Activated CD4-positive, alpha-beta T cell treated with anti-CD3 and anti-CD28 coated beads for 4 hours (primary cell): ENCODE data around the gene SHC2.
"Not testable (repeated sequence)": the region's sequence is repeated elsewhere in the genome, so short reads cannot be mapped to it uniquely, and the experiment has no call there.

Experiments used
- DNase-seq, 2 donors: peaks; one replicate each; pipeline ENCODE4 v3.0.0-alpha.2; 2020

SHC2 gene

GRCh38 chr19:405121-405965 is 55.5 kb downstream of the SHC2 start:
- no peak for DNase-seq

- DNase-seq, result no peak
Observed at GRCh38 chr19:403221-404027, 57.4 kb downstream of the SHC2 start.

- DNase-seq, result no peak
Observed at GRCh38 chr19:402786-403185, 58.0 kb downstream of the SHC2 start.

GRCh38 chr19:401866-402511 is 58.8 kb downstream of the SHC2 start:
- no peak for DNase-seq

- DNase-seq, result no peak
Observed at GRCh38 chr19:400976-401865, 59.6 kb downstream of the SHC2 start.

- DNase-seq, result no peak
Observed at GRCh38 chr19:399370-399769, 61.5 kb downstream of the SHC2 start.

GRCh38 chr19:398719-399118 is 62.1 kb downstream of the SHC2 start:
- DNase-seq, result no peak

GRCh38 chr19:397941-398706 is 62.7 kb downstream of the SHC2 start:
- no peak for DNase-seq

- no peak for DNase-seq
Observed at GRCh38 chr19:397321-397720, 63.5 kb downstream of the SHC2 start.

- DNase-seq, result no peak
Observed at GRCh38 chr19:395467-395866, 65.4 kb downstream of the SHC2 start.

GRCh38 chr19:394857-395256 is 66.0 kb downstream of the SHC2 start:
- not testable (repeated sequence) for DNase-seq

GRCh38 chr19:393560-393959 is 67.3 kb downstream of the SHC2 start:
- DNase-seq, result not testable (repeated sequence)

GRCh38 chr19:392375-392970 is 68.4 kb downstream of the SHC2 start:
- DNase-seq, result no peak

- DNase-seq, result no peak
Observed at GRCh38 chr19:391726-392374, 69.0 kb downstream of the SHC2 start.

- DNase-seq, result no peak
Observed at GRCh38 chr19:391207-391557, 69.7 kb downstream of the SHC2 start.

GRCh38 chr19:390386-391206 is 70.2 kb downstream of the SHC2 start:
- no peak for DNase-seq

- DNase-seq, result no peak
Observed at GRCh38 chr19:389935-390289, 70.9 kb downstream of the SHC2 start.

- DNase-seq, result no peak
Observed at GRCh38 chr19:389255-389934, 71.4 kb downstream of the SHC2 start.

GRCh38 chr19:388691-389090 is 72.1 kb downstream of the SHC2 start:
- no peak for DNase-seq
